ENCODE data around the gene CNR2. TPM values are rescaled to one million over a fixed set of nuclear protein-coding genes. Genes with fewer than 3 reads are reported as not detected.

Gene CNR2
- total and polyA plus RNA-seq, 2 experiments from 2014 or later = not detected

DNA sequence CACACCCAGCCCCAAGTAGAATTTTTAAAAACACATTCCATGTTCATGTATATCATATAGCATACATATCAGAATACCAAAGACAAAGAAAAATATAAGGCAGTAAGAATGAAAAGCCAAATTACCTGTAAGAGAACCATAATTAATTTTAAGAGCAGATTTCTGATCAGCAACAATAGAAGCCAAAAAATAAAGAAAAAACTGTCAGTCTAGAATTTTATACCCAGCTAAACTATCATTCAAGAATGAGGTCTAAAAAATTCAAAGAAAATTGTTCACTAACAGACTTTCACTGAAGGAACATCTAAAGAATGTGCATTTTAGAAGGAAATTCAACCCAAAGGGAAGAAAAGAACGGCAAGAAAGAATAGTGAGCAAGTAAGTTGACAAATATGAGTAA, 34.5 kb downstream of the CNR2 start:
- Histone ChIP-seq H3K36me3 (ENCODE audit: insufficient read depth) (peaks cover 4% of the 10 kb centered on the region; the same call in 1 of the 2 replicates), H3K79me2 (replicated peaks; ENCODE audit: insufficient read depth) (no peaks in the 10 kb centered on the region), H3F3A (replicated peaks; ENCODE audit: low read depth) (no peaks in the 10 kb centered on the region), H3K27ac (ENCODE audit: low read depth) (no peak overlapping the region), H3K4me1 (ENCODE audit: insufficient read depth) (no peaks in the 10 kb centered on the region), H2AFZ (no peak overlapping the region), H3K9me2 (ENCODE audit: insufficient read depth) (peaks cover 6% of the 10 kb centered on the region; the same call in 1 of the 2 replicates), H4K20me1 (replicated peaks; ENCODE audit: insufficient read depth) (no peaks in the 10 kb centered on the region), H3K4me2 (no peak overlapping the region), H3K4me3 (no peak overlapping the region), H3K27me3 (ENCODE audit: insufficient read depth) (no peaks in the 10 kb centered on the region)
- H3K4me3 Mint-ChIP-seq = no peak overlapping the region
- DNase-seq (ENCODE audit: low spot score) (no peak), ATAC-seq (no peak)
- TF ChIP-seq EZH2phosphoT487 (IDR thresholded peaks at IDR 0.05; ENCODE audit: unreplicated experiment) = no peak
- TF ChIP-seq STAT1 (IDR thresholded peaks at IDR 0.05; ENCODE audit: unreplicated experiment) = no peak
- TF ChIP-seq, protein P1, sequence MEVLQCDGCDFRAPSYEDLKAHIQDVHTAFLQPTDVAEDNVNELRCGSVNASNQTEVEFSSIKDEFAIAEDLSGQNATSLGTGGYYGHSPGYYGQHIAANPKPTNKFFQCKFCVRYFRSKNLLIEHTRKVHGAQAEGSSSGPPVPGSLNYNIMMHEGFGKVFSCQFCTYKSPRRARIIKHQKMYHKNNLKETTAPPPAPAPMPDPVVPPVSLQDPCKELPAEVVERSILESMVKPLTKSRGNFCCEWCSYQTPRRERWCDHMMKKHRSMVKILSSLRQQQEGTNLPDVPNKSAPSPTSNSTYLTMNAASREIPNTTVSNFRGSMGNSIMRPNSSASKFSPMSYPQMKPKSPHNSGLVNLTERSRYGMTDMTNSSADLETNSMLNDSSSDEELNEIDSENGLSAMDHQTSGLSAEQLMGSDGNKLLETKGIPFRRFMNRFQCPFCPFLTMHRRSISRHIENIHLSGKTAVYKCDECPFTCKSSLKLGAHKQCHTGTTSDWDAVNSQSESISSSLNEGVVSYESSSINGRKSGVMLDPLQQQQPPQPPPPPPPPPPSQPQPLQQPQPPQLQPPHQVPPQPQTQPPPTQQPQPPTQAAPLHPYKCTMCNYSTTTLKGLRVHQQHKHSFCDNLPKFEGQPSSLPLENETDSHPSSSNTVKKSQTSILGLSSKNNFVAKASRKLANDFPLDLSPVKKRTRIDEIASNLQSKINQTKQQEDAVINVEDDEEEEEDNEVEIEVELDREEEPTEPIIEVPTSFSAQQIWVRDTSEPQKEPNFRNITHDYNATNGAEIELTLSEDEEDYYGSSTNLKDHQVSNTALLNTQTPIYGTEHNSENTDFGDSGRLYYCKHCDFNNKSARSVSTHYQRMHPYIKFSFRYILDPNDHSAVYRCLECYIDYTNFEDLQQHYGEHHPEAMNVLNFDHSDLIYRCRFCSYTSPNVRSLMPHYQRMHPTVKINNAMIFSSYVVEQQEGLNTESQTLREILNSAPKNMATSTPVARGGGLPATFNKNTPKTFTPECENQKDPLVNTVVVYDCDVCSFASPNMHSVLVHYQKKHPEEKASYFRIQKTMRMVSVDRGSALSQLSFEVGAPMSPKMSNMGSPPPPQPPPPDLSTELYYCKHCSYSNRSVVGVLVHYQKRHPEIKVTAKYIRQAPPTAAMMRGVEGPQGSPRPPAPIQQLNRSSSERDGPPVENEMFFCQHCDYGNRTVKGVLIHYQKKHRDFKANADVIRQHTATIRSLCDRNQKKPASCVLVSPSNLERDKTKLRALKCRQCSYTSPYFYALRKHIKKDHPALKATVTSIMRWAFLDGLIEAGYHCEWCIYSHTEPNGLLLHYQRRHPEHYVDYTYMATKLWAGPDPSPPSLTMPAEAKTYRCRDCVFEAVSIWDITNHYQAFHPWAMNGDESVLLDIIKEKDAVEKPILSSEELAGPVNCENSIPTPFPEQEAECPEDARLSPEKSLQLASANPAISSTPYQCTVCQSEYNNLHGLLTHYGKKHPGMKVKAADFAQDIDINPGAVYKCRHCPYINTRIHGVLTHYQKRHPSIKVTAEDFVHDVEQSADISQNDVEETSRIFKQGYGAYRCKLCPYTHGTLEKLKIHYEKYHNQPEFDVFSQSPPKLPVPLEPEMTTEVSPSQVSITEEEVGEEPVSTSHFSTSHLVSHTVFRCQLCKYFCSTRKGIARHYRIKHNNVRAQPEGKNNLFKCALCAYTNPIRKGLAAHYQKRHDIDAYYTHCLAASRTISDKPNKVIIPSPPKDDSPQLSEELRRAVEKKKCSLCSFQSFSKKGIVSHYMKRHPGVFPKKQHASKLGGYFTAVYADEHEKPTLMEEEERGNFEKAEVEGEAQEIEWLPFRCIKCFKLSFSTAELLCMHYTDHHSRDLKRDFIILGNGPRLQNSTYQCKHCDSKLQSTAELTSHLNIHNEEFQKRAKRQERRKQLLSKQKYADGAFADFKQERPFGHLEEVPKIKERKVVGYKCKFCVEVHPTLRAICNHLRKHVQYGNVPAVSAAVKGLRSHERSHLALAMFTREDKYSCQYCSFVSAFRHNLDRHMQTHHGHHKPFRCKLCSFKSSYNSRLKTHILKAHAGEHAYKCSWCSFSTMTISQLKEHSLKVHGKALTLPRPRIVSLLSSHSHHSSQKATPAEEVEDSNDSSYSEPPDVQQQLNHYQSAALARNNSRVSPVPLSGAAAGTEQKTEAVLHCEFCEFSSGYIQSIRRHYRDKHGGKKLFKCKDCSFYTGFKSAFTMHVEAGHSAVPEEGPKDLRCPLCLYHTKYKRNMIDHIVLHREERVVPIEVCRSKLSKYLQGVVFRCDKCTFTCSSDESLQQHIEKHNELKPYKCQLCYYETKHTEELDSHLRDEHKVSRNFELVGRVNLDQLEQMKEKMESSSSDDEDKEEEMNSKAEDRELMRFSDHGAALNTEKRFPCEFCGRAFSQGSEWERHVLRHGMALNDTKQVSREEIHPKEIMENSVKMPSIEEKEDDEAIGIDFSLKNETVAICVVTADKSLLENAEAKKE (CRISPR knock-in tag; IDR thresholded peaks at IDR 0.05) = no peak
- TF ChIP-seq, protein P2, sequence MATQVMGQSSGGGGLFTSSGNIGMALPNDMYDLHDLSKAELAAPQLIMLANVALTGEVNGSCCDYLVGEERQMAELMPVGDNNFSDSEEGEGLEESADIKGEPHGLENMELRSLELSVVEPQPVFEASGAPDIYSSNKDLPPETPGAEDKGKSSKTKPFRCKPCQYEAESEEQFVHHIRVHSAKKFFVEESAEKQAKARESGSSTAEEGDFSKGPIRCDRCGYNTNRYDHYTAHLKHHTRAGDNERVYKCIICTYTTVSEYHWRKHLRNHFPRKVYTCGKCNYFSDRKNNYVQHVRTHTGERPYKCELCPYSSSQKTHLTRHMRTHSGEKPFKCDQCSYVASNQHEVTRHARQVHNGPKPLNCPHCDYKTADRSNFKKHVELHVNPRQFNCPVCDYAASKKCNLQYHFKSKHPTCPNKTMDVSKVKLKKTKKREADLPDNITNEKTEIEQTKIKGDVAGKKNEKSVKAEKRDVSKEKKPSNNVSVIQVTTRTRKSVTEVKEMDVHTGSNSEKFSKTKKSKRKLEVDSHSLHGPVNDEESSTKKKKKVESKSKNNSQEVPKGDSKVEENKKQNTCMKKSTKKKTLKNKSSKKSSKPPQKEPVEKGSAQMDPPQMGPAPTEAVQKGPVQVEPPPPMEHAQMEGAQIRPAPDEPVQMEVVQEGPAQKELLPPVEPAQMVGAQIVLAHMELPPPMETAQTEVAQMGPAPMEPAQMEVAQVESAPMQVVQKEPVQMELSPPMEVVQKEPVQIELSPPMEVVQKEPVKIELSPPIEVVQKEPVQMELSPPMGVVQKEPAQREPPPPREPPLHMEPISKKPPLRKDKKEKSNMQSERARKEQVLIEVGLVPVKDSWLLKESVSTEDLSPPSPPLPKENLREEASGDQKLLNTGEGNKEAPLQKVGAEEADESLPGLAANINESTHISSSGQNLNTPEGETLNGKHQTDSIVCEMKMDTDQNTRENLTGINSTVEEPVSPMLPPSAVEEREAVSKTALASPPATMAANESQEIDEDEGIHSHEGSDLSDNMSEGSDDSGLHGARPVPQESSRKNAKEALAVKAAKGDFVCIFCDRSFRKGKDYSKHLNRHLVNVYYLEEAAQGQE (IDR thresholded peaks at IDR 0.05; ENCODE audit: unreplicated experiment) = no peak
- no peak for TF ChIP-seq CREB1 (CRISPR knock-in tag; IDR thresholded peaks at IDR 0.05; ENCODE audit: low read depth)
- peaks cover 9% of the 10 kb centered on the region for H3K27me3 Mint-ChIP-seq (ENCODE audit: insufficient read depth, low read depth, poor library complexity)
- no peaks in the 10 kb centered on the region for H3K4me1 Mint-ChIP-seq
- no peak overlapping the region for H3K27ac Mint-ChIP-seq
- H3K36me3 Mint-ChIP-seq (ENCODE audit: low read depth) = peaks cover 7% of the 10 kb centered on the region
- peaks cover 29% of the 10 kb centered on the region for H3K9me3 Mint-ChIP-seq

All from GM23338 (cell line).